Activated CD4-positive, alpha-beta T cell treated with anti-CD3 and anti-CD28 coated beads for 36 hours (primary cell): ENCODE data around the gene COL6A2. TPM values are rescaled to one million over a fixed set of nuclear protein-coding genes. Genes with fewer than 3 reads are reported as not detected.

Experiments
- ATAC-seq: fragments of 200-7000 bp; cut with Tn5 transposase; one replicate; pipeline ENCODE4 v1.10.0; 2021; ENCODE audit warnings: mild to moderate bottlenecking, moderate library complexity
- CTCF ChIA-PET: fragments of 350-600 bp; sonication (Branson Sonifier 250); formaldehyde crosslinking; loops from one replicate; lab custom pipeline; 2021; ENCODE audit warnings: antibody characterized with exemption; lab: Charles Lee
- POLR2A ChIA-PET: fragments of 350-600 bp; sonication (Branson Sonifier 250); formaldehyde crosslinking; loops from one replicate; lab custom pipeline; 2021; ENCODE audit warnings: antibody characterized with exemption, inconsistent platforms; lab: Charles Lee
- DNase-seq: peaks from one replicate; pipeline ENCODE4 v3.0.0-alpha.2; 2020
- H3K27ac Mint-ChIP-seq: one replicate; pipeline ENCODE4 v1.8.0; 2021; ENCODE audit warnings: mixed read lengths
- H3K27me3 Mint-ChIP-seq: one replicate; pipeline ENCODE4 v1.8.0; 2021; ENCODE audit warnings: mixed read lengths
- H3K36me3 Mint-ChIP-seq: one replicate; pipeline ENCODE4 v1.8.0; 2021; ENCODE audit warnings: low read depth, mixed read lengths
- H3K4me1 Mint-ChIP-seq: one replicate; pipeline ENCODE4 v1.8.0; 2021; ENCODE audit warnings: mixed read lengths
- H3K4me3 Mint-ChIP-seq: one replicate; pipeline ENCODE4 v1.8.0; 2021; ENCODE audit warnings: mild to moderate bottlenecking, moderate library complexity, mixed read lengths
- H3K9me3 Mint-ChIP-seq: one replicate; pipeline ENCODE4 v1.8.0; 2021; ENCODE audit warnings: low read depth, mixed read lengths
- intact Hi-C, 2 experiments: fragments of 100-400 bp; cut with DNase I in 1 of 2; cut with micrococcal nuclease in 1 of 2; formaldehyde crosslinking; loops; one replicate each; pipeline versions ENCODE4 v1.14.2 to v1.15.1; 2022 to 2024; cut with DNase I, micrococcal nuclease
- total RNA-seq, 2 experiments: library from RNA; stranded (reverse); gene quantifications; one replicate each; pipeline ENCODE4 v1.2.3, GENCODE V29; 2021

COL6A2 gene
- total RNA-seq, 2 experiments from 2014 or later = 3.3 to 3.4 TPM

- Mint-ChIP-seq H3K27me3 (no peaks in the 10 kb centered on the region), H3K27ac (no peak overlapping the region), H3K9me3 (no peaks in the 10 kb centered on the region), H3K36me3 (no peaks in the 10 kb centered on the region), H3K4me1 (no peaks in the 10 kb centered on the region), H3K4me3 (no peak overlapping the region)
- intact Hi-C loops = no loop called here
- CTCF ChIA-PET = no interaction called here
- ATAC-seq = no peak
- DNase-seq = peak; percentile 3
- POLR2A ChIA-PET = no interaction called here
Measured at GRCh38 chr21:46127239-46128105, 29.6 kb downstream of the COL6A2 start.

- Mint-ChIP-seq H3K36me3 (no peaks in the 10 kb centered on the region), H3K4me3 (no peak overlapping the region), H3K9me3 (no peaks in the 10 kb centered on the region), H3K27ac (no peak overlapping the region), H3K4me1 (no peaks in the 10 kb centered on the region), H3K27me3 (no peaks in the 10 kb centered on the region)
- CTCF ChIA-PET = no interaction called here
- DNase-seq (no peak), ATAC-seq (no peak)
- intact Hi-C loops = no loop called here
- POLR2A ChIA-PET = no interaction called here
Measured at GRCh38 chr21:46128106-46128932, 30.4 kb downstream of the COL6A2 start.

- Mint-ChIP-seq H3K4me3 (no peak overlapping the region), H3K27ac (no peak overlapping the region), H3K4me1 (no peaks in the 10 kb centered on the region), H3K27me3 (no peaks in the 10 kb centered on the region), H3K9me3 (no peaks in the 10 kb centered on the region), H3K36me3 (no peaks in the 10 kb centered on the region)
- ChIA-PET POLR2A (no interaction called here), CTCF (no interaction called here)
- DNase-seq = no peak
- ATAC-seq = no peak
- intact Hi-C loops = no loop called here
Measured at GRCh38 chr21:46128933-46129571, 31.1 kb downstream of the COL6A2 start.

- CTCF ChIA-PET = no interaction called here
- ATAC-seq (no peak), DNase-seq (no peak)
- intact Hi-C loops = no loop called here
- POLR2A ChIA-PET = no interaction called here
- Mint-ChIP-seq H3K4me3 (no peak overlapping the region), H3K36me3 (no peaks in the 10 kb centered on the region), H3K4me1 (no peaks in the 10 kb centered on the region), H3K9me3 (no peaks in the 10 kb centered on the region), H3K27ac (no peak overlapping the region), H3K27me3 (no peaks in the 10 kb centered on the region)
Measured at GRCh38 chr21:46129846-46130651, 32.1 kb downstream of the COL6A2 start.

- intact Hi-C loops = no loop called here
- Mint-ChIP-seq H3K36me3 (no peaks in the 10 kb centered on the region), H3K4me3 (no peak overlapping the region), H3K4me1 (no peaks in the 10 kb centered on the region), H3K27ac (no peak overlapping the region), H3K27me3 (peaks cover 2% of the 10 kb centered on the region), H3K9me3 (no peaks in the 10 kb centered on the region)
- DNase-seq (no peak), ATAC-seq (no peak)
- ChIA-PET CTCF (no interaction called here), POLR2A (no interaction called here)
Measured at GRCh38 chr21:46130831-46131587, 33.1 kb downstream of the COL6A2 start.

GRCh38 chr21:46131588-46131837, 33.6 kb downstream of the COL6A2 start:
- peaks cover 2% of the 10 kb centered on the region for H3K27me3 Mint-ChIP-seq
- no peak overlapping the region for H3K27ac Mint-ChIP-seq

GRCh38 chr21:46131838-46132651, 34.1 kb downstream of the COL6A2 start:
- H3K4me1 Mint-ChIP-seq = no peaks in the 10 kb centered on the region
- H3K27me3 Mint-ChIP-seq = peaks cover 2% of the 10 kb centered on the region
- H3K4me3 Mint-ChIP-seq = no peak overlapping the region
- H3K9me3 Mint-ChIP-seq = no peaks in the 10 kb centered on the region
- POLR2A ChIA-PET = no interaction called here
- H3K36me3 Mint-ChIP-seq = no peaks in the 10 kb centered on the region
- no peak overlapping the region for H3K27ac Mint-ChIP-seq
- no peak for DNase-seq
- CTCF ChIA-PET = no interaction called here
- intact Hi-C loops = no loop called here
- no peak for ATAC-seq

More at GRCh38 chr21:46131588-46131837, 33.6 kb downstream of the COL6A2 start:
- no peak for DNase-seq
- H3K36me3 Mint-ChIP-seq = no peaks in the 10 kb centered on the region
- ChIA-PET POLR2A (no interaction called here), CTCF (no interaction called here)
- no peaks in the 10 kb centered on the region for H3K4me1 Mint-ChIP-seq
- intact Hi-C loops = no loop called here
- no peaks in the 10 kb centered on the region for H3K9me3 Mint-ChIP-seq
- no peak for ATAC-seq
- no peak overlapping the region for H3K4me3 Mint-ChIP-seq

GRCh38 chr21:46135782-46136395, 38.0 kb downstream of the COL6A2 start:
- POLR2A ChIA-PET = no interaction called here

GRCh38 chr21:46136739-46137349, 38.9 kb downstream of the COL6A2 start:
- ATAC-seq (no peak), DNase-seq (no peak)
- Mint-ChIP-seq H3K27me3 (peaks cover 2% of the 10 kb centered on the region), H3K27ac (no peak overlapping the region), H3K4me1 (no peaks in the 10 kb centered on the region), H3K9me3 (no peaks in the 10 kb centered on the region), H3K36me3 (no peaks in the 10 kb centered on the region), H3K4me3 (no peak overlapping the region)
- intact Hi-C loops = no loop called here
- POLR2A ChIA-PET = no interaction called here
- CTCF ChIA-PET = no interaction called here

More at GRCh38 chr21:46135782-46136395, 38.0 kb downstream of the COL6A2 start:
- intact Hi-C loops = no loop called here
- no peaks in the 10 kb centered on the region for H3K36me3 Mint-ChIP-seq
- no peak for ATAC-seq
- CTCF ChIA-PET = no interaction called here
- peaks cover 2% of the 10 kb centered on the region for H3K27me3 Mint-ChIP-seq
- H3K4me1 Mint-ChIP-seq = no peaks in the 10 kb centered on the region
- H3K27ac Mint-ChIP-seq = no peak overlapping the region
- H3K9me3 Mint-ChIP-seq = no peaks in the 10 kb centered on the region
- no peak for DNase-seq
- no peak overlapping the region for H3K4me3 Mint-ChIP-seq

GRCh38 chr21:46137908-46138307, 40.0 kb downstream of the COL6A2 start:
- H3K4me1 Mint-ChIP-seq = no peaks in the 10 kb centered on the region
- ATAC-seq = no peak
- no peak overlapping the region for H3K4me3 Mint-ChIP-seq
- H3K9me3 Mint-ChIP-seq = no peaks in the 10 kb centered on the region
- H3K27me3 Mint-ChIP-seq = peaks cover 2% of the 10 kb centered on the region
- intact Hi-C loops = no loop called here
- no peak for DNase-seq
- no peaks in the 10 kb centered on the region for H3K36me3 Mint-ChIP-seq
- POLR2A ChIA-PET = no interaction called here
- no peak overlapping the region for H3K27ac Mint-ChIP-seq
- CTCF ChIA-PET = no interaction called here
